Activated T-helper 2 cell treated with anti-CD3 and anti-CD28 coated beads, Interferon-gamma antibody, Interleukin-2, Interleukin-4, amounts not matched to agents 10 μg/mL and 5 μg/mL and 100 μg/mL, durations not matched to agents 14 hours and 24 hours and 36 hours (primary cell): ENCODE data around the gene KAZN. TPM values are rescaled to one million over a fixed set of nuclear protein-coding genes. Genes with fewer than 3 reads are reported as not detected.

Experiments used
- DNase-seq: peaks from one replicate; pipeline ENCODE4 v3.0.0; 2021; ENCODE audit warnings: low spot score
- H3K27ac Mint-ChIP-seq: one replicate; pipeline ENCODE4 v1.8.0; 2021; ENCODE audit warnings: mixed read lengths
- H3K27me3 Mint-ChIP-seq: one replicate; pipeline ENCODE4 v1.8.0; 2021; ENCODE audit warnings: low read depth, mixed read lengths
- H3K36me3 Mint-ChIP-seq: one replicate; pipeline ENCODE4 v1.8.0; 2021; ENCODE audit warnings: low read depth, mixed read lengths
- H3K4me1 Mint-ChIP-seq: one replicate; pipeline ENCODE4 v1.8.0; 2021; ENCODE audit warnings: low read depth, mixed read lengths
- H3K4me3 Mint-ChIP-seq: one replicate; pipeline ENCODE4 v1.8.0; 2021; ENCODE audit warnings: low read depth, mild to moderate bottlenecking, moderate library complexity, mixed read lengths
- H3K9me3 Mint-ChIP-seq: one replicate; pipeline ENCODE4 v1.8.0; 2021; ENCODE audit warnings: mixed read lengths
- intact Hi-C: fragments of 100-400 bp; cut with micrococcal nuclease; formaldehyde crosslinking; loops from one replicate; pipeline ENCODE4 v1.15.1; 2023
- total RNA-seq: library from RNA; stranded (reverse); gene quantifications from 2 replicates; pipeline ENCODE4 v1.2.3, GENCODE V29; 2022

The KAZN gene
- total RNA-seq, 1 donor from 2014 or later: 0.68 TPM

GRCh38 chr1:14926229-14926628, 327.7 kb downstream of the KAZN start:
- DNase-seq: no peak
- no peaks in the 10 kb centered on the region for H3K36me3 Mint-ChIP-seq
- no peak overlapping the region for H3K27ac Mint-ChIP-seq
- H3K4me1 Mint-ChIP-seq: peaks cover 4% of the 10 kb centered on the region
- H3K4me3 Mint-ChIP-seq: peak overlapping the region; percentile 3
- H3K27me3 Mint-ChIP-seq: peaks cover 35% of the 10 kb centered on the region
- no peaks in the 10 kb centered on the region for H3K9me3 Mint-ChIP-seq
- intact Hi-C loops: no loop called here

GRCh38 chr1:14926818-14927575, 328.5 kb downstream of the KAZN start:
- Mint-ChIP-seq H3K27me3 (peaks cover 32% of the 10 kb centered on the region), H3K27ac (no peak overlapping the region), H3K36me3 (no peaks in the 10 kb centered on the region), H3K9me3 (no peaks in the 10 kb centered on the region), H3K4me3 (no peak overlapping the region), H3K4me1 (peaks cover 4% of the 10 kb centered on the region)
- no peak for DNase-seq
- intact Hi-C loops: no loop called here

GRCh38 chr1:14928412-14928811, 329.9 kb downstream of the KAZN start:
- intact Hi-C loops: no loop called here
- Mint-ChIP-seq H3K9me3 (no peaks in the 10 kb centered on the region), H3K27ac (no peak overlapping the region), H3K4me1 (peaks cover 4% of the 10 kb centered on the region), H3K36me3 (no peaks in the 10 kb centered on the region), H3K27me3 (peaks cover 26% of the 10 kb centered on the region), H3K4me3 (no peak overlapping the region)
- no peak for DNase-seq

- no peak for DNase-seq
- Mint-ChIP-seq H3K4me3 (no peak overlapping the region), H3K27me3 (peaks cover 24% of the 10 kb centered on the region), H3K27ac (no peak overlapping the region), H3K4me1 (peaks cover 4% of the 10 kb centered on the region), H3K9me3 (no peaks in the 10 kb centered on the region), H3K36me3 (no peaks in the 10 kb centered on the region)
- intact Hi-C loops: no loop called here
Observed at GRCh38 chr1:14928886-14929546, 330.5 kb downstream of the KAZN start.

- Mint-ChIP-seq H3K9me3 (no peaks in the 10 kb centered on the region), H3K27ac (no peak overlapping the region), H3K36me3 (no peaks in the 10 kb centered on the region), H3K27me3 (peaks cover 24% of the 10 kb centered on the region), H3K4me3 (no peak overlapping the region), H3K4me1 (peaks cover 4% of the 10 kb centered on the region)
- DNase-seq: no peak
- intact Hi-C loops: no loop called here
Observed at GRCh38 chr1:14929547-14930246, 331.2 kb downstream of the KAZN start.

GRCh38 chr1:14930247-14930965, 331.9 kb downstream of the KAZN start:
- H3K4me3 Mint-ChIP-seq: no peak overlapping the region
- no peak overlapping the region for H3K27ac Mint-ChIP-seq
- no peak for DNase-seq
- intact Hi-C loops: no loop called here
- no peaks in the 10 kb centered on the region for H3K4me1 Mint-ChIP-seq
- H3K36me3 Mint-ChIP-seq: no peaks in the 10 kb centered on the region
- H3K27me3 Mint-ChIP-seq: peaks cover 19% of the 10 kb centered on the region
- no peaks in the 10 kb centered on the region for H3K9me3 Mint-ChIP-seq

- Mint-ChIP-seq H3K36me3 (no peaks in the 10 kb centered on the region), H3K27me3 (peaks cover 3% of the 10 kb centered on the region), H3K9me3 (no peaks in the 10 kb centered on the region), H3K27ac (no peak overlapping the region), H3K4me1 (no peaks in the 10 kb centered on the region), H3K4me3 (no peak overlapping the region)
- intact Hi-C loops: no loop called here
- DNase-seq: no peak
Observed at GRCh38 chr1:14932034-14932638, 333.7 kb downstream of the KAZN start.

- H3K4me3 Mint-ChIP-seq: no peak overlapping the region
- DNase-seq: no peak
- H3K27ac Mint-ChIP-seq: no peak overlapping the region
Observed at GRCh38 chr1:14934867-14935266, 336.4 kb downstream of the KAZN start.

GRCh38 chr1:14936815-14937214, 338.3 kb downstream of the KAZN start:
- intact Hi-C loops: no loop called here
- no peaks in the 10 kb centered on the region for H3K36me3 Mint-ChIP-seq
- no peak overlapping the region for H3K27ac Mint-ChIP-seq
- no peaks in the 10 kb centered on the region for H3K4me1 Mint-ChIP-seq
- no peak for DNase-seq
- no peaks in the 10 kb centered on the region for H3K9me3 Mint-ChIP-seq
- H3K4me3 Mint-ChIP-seq: no peak overlapping the region
- no peaks in the 10 kb centered on the region for H3K27me3 Mint-ChIP-seq

More at GRCh38 chr1:14934867-14935266, 336.4 kb downstream of the KAZN start:
- Mint-ChIP-seq H3K36me3 (no peaks in the 10 kb centered on the region), H3K27me3 (no peaks in the 10 kb centered on the region), H3K9me3 (no peaks in the 10 kb centered on the region), H3K4me1 (no peaks in the 10 kb centered on the region)
- intact Hi-C loops: no loop called here

GRCh38 chr1:14937288-14937949, 338.9 kb downstream of the KAZN start:
- Mint-ChIP-seq H3K36me3 (no peaks in the 10 kb centered on the region), H3K27ac (no peak overlapping the region), H3K4me3 (no peak overlapping the region), H3K9me3 (no peaks in the 10 kb centered on the region), H3K27me3 (no peaks in the 10 kb centered on the region), H3K4me1 (no peaks in the 10 kb centered on the region)
- intact Hi-C loops: no loop called here
- no peak for DNase-seq

GRCh38 chr1:14939527-14940284, 341.2 kb downstream of the KAZN start:
- H3K4me3 Mint-ChIP-seq: no peak overlapping the region
- H3K27me3 Mint-ChIP-seq: no peaks in the 10 kb centered on the region
- no peak overlapping the region for H3K27ac Mint-ChIP-seq
- no peaks in the 10 kb centered on the region for H3K4me1 Mint-ChIP-seq
- DNase-seq: no peak
- H3K9me3 Mint-ChIP-seq: no peaks in the 10 kb centered on the region
- intact Hi-C loops: no loop called here
- no peaks in the 10 kb centered on the region for H3K36me3 Mint-ChIP-seq
